Measurements from ENCODE around the gene WDR45. TPM values are rescaled to one million over a fixed set of nuclear protein-coding genes. Genes with fewer than 3 reads are reported as not detected.

The WDR45 gene
- total RNA-seq, 1 donor from 2014 or later = 42.1 TPM

GRCh38 chrX:49067285-49068120 is 12.2 kb downstream of the WDR45 start:
- TF ChIP-seq CTCF (IDR thresholded peaks at IDR 0.05; ENCODE audit: insufficient read depth, low read length, severe bottlenecking) = no peak
- Histone ChIP-seq H3K4me3 (ENCODE audit: low read depth, low read length) (no peak overlapping the region), H3K36me3 (ENCODE audit: control insufficient read depth, insufficient read depth, low read length) (peaks cover 6% of the 10 kb centered on the region), H3K27me3 (ENCODE audit: control insufficient read depth, insufficient read depth, low read length) (no peaks in the 10 kb centered on the region)
- FAIRE-seq = no peak
- DNase-seq (ENCODE audit: low read depth) = no peak

- FAIRE-seq = no peak
- Histone ChIP-seq H3K27me3 (ENCODE audit: control insufficient read depth, insufficient read depth, low read length) (no peaks in the 10 kb centered on the region), H3K4me3 (ENCODE audit: low read depth, low read length) (no peak overlapping the region), H3K36me3 (ENCODE audit: control insufficient read depth, insufficient read depth, low read length) (peaks cover 12% of the 10 kb centered on the region)
- TF ChIP-seq CTCF (IDR thresholded peaks at IDR 0.05; ENCODE audit: insufficient read depth, low read length, severe bottlenecking) = no peak
- DNase-seq (ENCODE audit: low read depth) = no peak
These were observed 13.0 kb downstream of the WDR45 start for GRCh38 chrX:49066690-49067089.

GRCh38 chrX:49066278-49066677 is 13.4 kb downstream of the WDR45 start:
- DNase-seq (ENCODE audit: low read depth) (no peak), FAIRE-seq (no peak)
- Histone ChIP-seq H3K36me3 (ENCODE audit: control insufficient read depth, insufficient read depth, low read length) (peaks cover 12% of the 10 kb centered on the region), H3K4me3 (ENCODE audit: low read depth, low read length) (no peak overlapping the region), H3K27me3 (ENCODE audit: control insufficient read depth, insufficient read depth, low read length) (no peaks in the 10 kb centered on the region)
- no peak for TF ChIP-seq CTCF (IDR thresholded peaks at IDR 0.05; ENCODE audit: insufficient read depth, low read length, severe bottlenecking)

- H3K27me3 ChIP-seq (ENCODE audit: control insufficient read depth, insufficient read depth, low read length) = no peaks in the 10 kb centered on the region
- TF ChIP-seq CTCF (IDR thresholded peaks at IDR 0.05; ENCODE audit: insufficient read depth, low read length, severe bottlenecking) = no peak
- no peak for DNase-seq (ENCODE audit: low read depth)
- no peak overlapping the region for H3K4me3 ChIP-seq (ENCODE audit: low read depth, low read length)
- H3K36me3 ChIP-seq (ENCODE audit: control insufficient read depth, insufficient read depth, low read length) = peaks cover 14% of the 10 kb centered on the region
- FAIRE-seq = no peak
These were observed 15.0 kb downstream of the WDR45 start for GRCh38 chrX:49064735-49065134.

GRCh38 chrX:49064303-49064702 is 15.4 kb downstream of the WDR45 start:
- no peak for FAIRE-seq
- Histone ChIP-seq H3K36me3 (ENCODE audit: control insufficient read depth, insufficient read depth, low read length) (peaks cover 14% of the 10 kb centered on the region), H3K4me3 (ENCODE audit: low read depth, low read length) (no peak overlapping the region), H3K27me3 (ENCODE audit: control insufficient read depth, insufficient read depth, low read length) (no peaks in the 10 kb centered on the region)
- TF ChIP-seq CTCF (IDR thresholded peaks at IDR 0.05; ENCODE audit: insufficient read depth, low read length, severe bottlenecking) = no peak
- DNase-seq (ENCODE audit: low read depth) = no peak

- Histone ChIP-seq H3K36me3 (ENCODE audit: control insufficient read depth, insufficient read depth, low read length) (peaks cover 14% of the 10 kb centered on the region), H3K27me3 (ENCODE audit: control insufficient read depth, insufficient read depth, low read length) (no peaks in the 10 kb centered on the region), H3K4me3 (ENCODE audit: low read depth, low read length) (no peak overlapping the region)
- TF ChIP-seq CTCF (IDR thresholded peaks at IDR 0.05; ENCODE audit: insufficient read depth, low read length, severe bottlenecking) = no peak
- FAIRE-seq = peak; percentile 28
- no peak for DNase-seq (ENCODE audit: low read depth)
These were observed 16.0 kb downstream of the WDR45 start for GRCh38 chrX:49063715-49064114.
